Testis (tissue), 2 donors: Measurements from ENCODE around the gene FGFR3.

Experiments used
- POLR2A ChIP-seq: fragments of 450-650 bp; IDR thresholded peaks from one replicate; pipeline ENCODE4 v1.6.1; 2017; ENCODE audit warnings: antibody characterized with exemption, mild to moderate bottlenecking, moderate library complexity
- TF ChIP-seq, protein P1 (sequence below), 3 experiments: fragments of 450-650 bp in 2 of 3; fragments of 200-600 bp in 1 of 3; sonication (generic) in 1 of 3; IDR thresholded peaks; one replicate each; pipeline ENCODE4 v1.5.1; 2016 to 2019; ENCODE audit warnings: antibody characterized with exemption in 3 of 3, mild to moderate bottlenecking in 2 of 3, moderate library complexity in 1 of 3

DNA sequence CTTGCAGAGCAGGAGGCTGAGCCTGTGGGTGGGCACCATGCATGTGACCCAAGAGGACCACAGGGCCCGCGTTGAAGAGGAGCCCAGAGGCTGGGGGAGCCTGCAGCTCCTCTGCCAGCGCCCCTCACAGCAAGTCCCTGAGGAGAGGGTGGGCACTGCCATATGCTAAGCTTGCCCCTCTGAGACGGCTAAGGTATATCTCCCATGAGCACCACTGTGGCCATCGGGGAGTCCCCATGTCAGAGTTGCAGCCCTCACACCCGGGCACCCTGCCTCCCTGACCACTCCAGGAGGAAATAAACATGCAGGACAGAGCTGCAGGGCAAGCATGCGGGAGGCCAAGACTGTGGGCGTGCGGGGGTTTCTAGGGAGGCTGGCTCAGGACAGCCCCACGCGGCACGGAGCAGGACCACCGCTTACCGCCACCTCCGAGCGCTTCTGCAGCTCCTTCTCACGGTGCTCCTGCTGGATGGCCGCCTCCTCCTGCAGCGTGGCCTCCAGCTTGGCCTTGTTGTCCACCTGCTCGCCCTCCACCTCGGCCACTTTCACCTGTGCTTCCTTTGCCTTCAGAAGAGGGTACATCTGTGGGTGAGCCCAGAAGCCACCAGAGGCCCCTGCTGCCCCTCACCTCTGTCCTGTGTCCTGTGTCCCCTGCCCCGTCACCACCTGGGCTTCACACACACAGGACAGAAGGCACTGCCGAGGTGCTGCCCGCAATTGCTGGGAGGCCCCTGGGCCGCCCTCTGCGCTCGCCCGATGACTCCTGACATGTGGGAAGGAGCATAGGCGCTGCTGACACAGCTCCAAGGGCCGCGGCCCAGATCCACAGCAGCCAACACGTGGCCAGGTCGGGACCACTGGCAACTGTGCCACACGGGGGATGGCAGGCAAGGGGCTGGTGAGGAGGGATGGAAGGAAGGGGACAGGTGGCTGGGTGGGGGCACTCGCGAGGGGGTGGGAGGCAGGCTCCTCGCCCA is 29.8 kb downstream of the FGFR3 start:
- TF ChIP-seq, protein P1, sequence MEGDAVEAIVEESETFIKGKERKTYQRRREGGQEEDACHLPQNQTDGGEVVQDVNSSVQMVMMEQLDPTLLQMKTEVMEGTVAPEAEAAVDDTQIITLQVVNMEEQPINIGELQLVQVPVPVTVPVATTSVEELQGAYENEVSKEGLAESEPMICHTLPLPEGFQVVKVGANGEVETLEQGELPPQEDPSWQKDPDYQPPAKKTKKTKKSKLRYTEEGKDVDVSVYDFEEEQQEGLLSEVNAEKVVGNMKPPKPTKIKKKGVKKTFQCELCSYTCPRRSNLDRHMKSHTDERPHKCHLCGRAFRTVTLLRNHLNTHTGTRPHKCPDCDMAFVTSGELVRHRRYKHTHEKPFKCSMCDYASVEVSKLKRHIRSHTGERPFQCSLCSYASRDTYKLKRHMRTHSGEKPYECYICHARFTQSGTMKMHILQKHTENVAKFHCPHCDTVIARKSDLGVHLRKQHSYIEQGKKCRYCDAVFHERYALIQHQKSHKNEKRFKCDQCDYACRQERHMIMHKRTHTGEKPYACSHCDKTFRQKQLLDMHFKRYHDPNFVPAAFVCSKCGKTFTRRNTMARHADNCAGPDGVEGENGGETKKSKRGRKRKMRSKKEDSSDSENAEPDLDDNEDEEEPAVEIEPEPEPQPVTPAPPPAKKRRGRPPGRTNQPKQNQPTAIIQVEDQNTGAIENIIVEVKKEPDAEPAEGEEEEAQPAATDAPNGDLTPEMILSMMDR (IDR thresholded peaks at IDR 0.05), result no peak
- TF ChIP-seq POLR2A, result no peak
